Measurements from ENCODE around the gene SCMH1. TPM values are rescaled to one million over a fixed set of nuclear protein-coding genes. Genes with fewer than 3 reads are reported as not detected.

SCMH1 gene
- polyA plus RNA-seq, 1 of the 3 experiments (the other 2 are of a cell fraction): 38.5 TPM

DNA sequence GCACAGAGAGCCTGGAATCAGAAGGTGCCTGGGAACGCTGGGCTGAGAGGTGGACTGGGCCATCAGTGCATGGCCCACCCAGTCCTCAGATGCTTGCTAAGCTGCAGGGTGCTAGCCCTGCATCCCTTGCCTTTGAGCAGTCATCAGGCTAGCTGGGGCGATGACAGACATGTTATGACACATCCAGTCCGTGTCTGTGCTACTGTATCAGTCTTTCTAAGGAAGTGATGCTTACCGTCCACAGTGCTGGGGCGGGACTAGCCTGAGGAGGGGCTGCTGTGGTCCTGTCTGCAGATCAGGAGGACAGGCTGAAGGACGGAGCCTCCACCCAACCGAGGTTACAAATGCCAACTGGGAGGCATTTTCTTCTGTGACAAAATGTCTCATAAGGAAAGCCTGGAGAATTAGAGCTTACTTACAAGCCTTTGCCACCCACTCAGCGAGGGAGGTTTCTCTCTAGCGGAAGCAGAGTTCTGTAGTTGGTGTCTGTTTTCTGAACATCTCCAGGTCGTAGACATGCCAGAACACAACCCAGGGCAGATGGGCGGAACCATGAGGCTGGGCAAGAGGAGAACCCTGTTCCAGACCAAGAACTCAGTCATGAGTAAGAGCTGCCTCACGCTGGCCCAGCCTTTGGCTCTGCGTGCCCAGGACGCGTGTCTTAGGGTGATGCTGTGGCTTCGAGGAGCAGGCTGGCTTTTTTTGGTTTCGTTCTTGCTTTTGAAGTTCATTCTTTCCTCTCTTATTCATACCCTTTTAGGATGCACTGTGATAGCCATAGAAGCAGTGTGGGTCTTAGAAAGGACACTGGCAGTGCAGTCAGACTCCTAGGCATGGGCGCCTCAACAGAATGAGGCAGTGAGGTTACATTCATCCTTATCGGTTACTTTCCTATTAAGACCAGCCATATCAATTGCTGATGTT lies 234.9 kb downstream of the SCMH1 start:
- Histone ChIP-seq H3K27ac (ENCODE audit: low read depth in 2 of 2, low read length in 1 of 2) (no peak overlapping the region), H3K9me3 (no peaks in the 10 kb centered on the region), H3K27me3 (ENCODE audit: insufficient read depth) (no peaks in the 10 kb centered on the region), H3K36me3 (replicated peaks in 1 of 2; ENCODE audit: control insufficient read depth in 1 of 2, insufficient read depth in 2 of 2, low read length in 1 of 2) (peaks cover 75 to 77% of the 10 kb centered on the region in 2 experiments), H2AFZ (ENCODE audit: low read depth) (no peak overlapping the region), H4K20me1 (ENCODE audit: insufficient read depth) (peaks cover 20% of the 10 kb centered on the region), H3K9me2 (no peaks in the 10 kb centered on the region), H3F3A (replicated peaks; ENCODE audit: insufficient read depth) (peaks cover 23% of the 10 kb centered on the region), H3K4me2 (no peak overlapping the region), H3K4me1 (ENCODE audit: control insufficient read depth in 1 of 2, insufficient read depth in 2 of 2, low read depth in 1 of 2, low read length in 1 of 2) (peaks cover 12 to 16% of the 10 kb centered on the region in 2 experiments), H3K79me2 (ENCODE audit: insufficient read depth) (peaks cover 39% of the 10 kb centered on the region; the same call in 1 of the 2 replicates), H3K4me3 (ENCODE audit: low read depth in 2 of 2, low read length in 1 of 2) (no peak overlapping the region), H3K9ac (no peak overlapping the region)
- ChIA-PET POLR2A (no interaction called here), CTCF (interaction anchor here (0.7 to 0.8 kb wide), 2 partner anchors 15 to 158 kb away, joined by 3 to 4 read pairs; no protein-coding TSS in a partner anchor)
- 86% methylated on average over 18 of the region's 19 CpGs for WGBS (ENCODE audit: low lambda C conversion rate)
- TF ChIP-seq MXI1 (IDR thresholded peaks at IDR 0.05; ENCODE audit: low read depth, low read length) (no peak), NFIC (IDR thresholded peaks at IDR 0.05; ENCODE audit: borderline replicate concordance) (no peak), EP300 (IDR thresholded peaks at IDR 0.05; ENCODE audit: borderline replicate concordance in 1 of 2, low read depth in 1 of 2, low read length in 1 of 2) (no peak), MEF2A (IDR thresholded peaks at IDR 0.05; ENCODE audit: borderline replicate concordance, low read depth) (no peak), POLR2AphosphoS5 (IDR thresholded peaks at IDR 0.05; ENCODE audit: low read depth, low read length) (no peak), SMC3 (IDR thresholded peaks at IDR 0.05; ENCODE audit: low read depth, low read length) (no peak), GATA2 (CRISPR knock-in tag; IDR thresholded peaks at IDR 0.05) (no peak), TEAD4 (IDR thresholded peaks at IDR 0.05; ENCODE audit: borderline replicate concordance, insufficient read depth) (no peak), EZH2phosphoT487 (IDR thresholded peaks at IDR 0.05; ENCODE audit: borderline replicate concordance, low read depth) (no peak), JUND (IDR thresholded peaks at IDR 0.05) (no peak)
- TF ChIP-seq, protein P1, sequence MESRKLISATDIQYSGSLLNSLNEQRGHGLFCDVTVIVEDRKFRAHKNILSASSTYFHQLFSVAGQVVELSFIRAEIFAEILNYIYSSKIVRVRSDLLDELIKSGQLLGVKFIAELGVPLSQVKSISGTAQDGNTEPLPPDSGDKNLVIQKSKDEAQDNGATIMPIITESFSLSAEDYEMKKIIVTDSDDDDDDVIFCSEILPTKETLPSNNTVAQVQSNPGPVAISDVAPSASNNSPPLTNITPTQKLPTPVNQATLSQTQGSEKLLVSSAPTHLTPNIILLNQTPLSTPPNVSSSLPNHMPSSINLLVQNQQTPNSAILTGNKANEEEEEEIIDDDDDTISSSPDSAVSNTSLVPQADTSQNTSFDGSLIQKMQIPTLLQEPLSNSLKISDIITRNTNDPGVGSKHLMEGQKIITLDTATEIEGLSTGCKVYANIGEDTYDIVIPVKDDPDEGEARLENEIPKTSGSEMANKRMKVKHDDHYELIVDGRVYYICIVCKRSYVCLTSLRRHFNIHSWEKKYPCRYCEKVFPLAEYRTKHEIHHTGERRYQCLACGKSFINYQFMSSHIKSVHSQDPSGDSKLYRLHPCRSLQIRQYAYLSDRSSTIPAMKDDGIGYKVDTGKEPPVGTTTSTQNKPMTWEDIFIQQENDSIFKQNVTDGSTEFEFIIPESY (IDR thresholded peaks at IDR 0.05; ENCODE audit: borderline replicate concordance, low read depth): no peak
- no peak for DNase-seq

GRCh38 chr1:41005876-41006275 lies 236.2 kb downstream of the SCMH1 start:
- no peak for DNase-seq
- peaks cover 20% of the 10 kb centered on the region for H4K20me1 ChIP-seq (ENCODE audit: insufficient read depth)
- no peak overlapping the region for H2AFZ ChIP-seq (ENCODE audit: low read depth)
- WGBS (ENCODE audit: low lambda C conversion rate): 96% methylated on average over 5 of the region's 5 CpGs
- POLR2A ChIA-PET: no interaction called here
- H3K79me2 ChIP-seq (ENCODE audit: insufficient read depth): peaks cover 39% of the 10 kb centered on the region; the same call in 1 of the 2 replicates
- no peak overlapping the region for H3K4me3 ChIP-seq (ENCODE audit: low read depth in 2 of 2, low read length in 1 of 2)
- peaks cover 12 to 18% of the 10 kb centered on the region in 2 experiments for H3K4me1 ChIP-seq (ENCODE audit: control insufficient read depth in 1 of 2, insufficient read depth in 2 of 2, low read depth in 1 of 2, low read length in 1 of 2)
- H3K4me2 ChIP-seq: no peak overlapping the region
- TF ChIP-seq MXI1 (IDR thresholded peaks at IDR 0.05; ENCODE audit: low read depth, low read length): no peak
- no peak for TF ChIP-seq FOSL2 (IDR thresholded peaks at IDR 0.05; ENCODE audit: borderline replicate concordance, low read depth)
- no peak for TF ChIP-seq EZH2phosphoT487 (IDR thresholded peaks at IDR 0.05; ENCODE audit: borderline replicate concordance, low read depth)
- no peak for TF ChIP-seq GABPA (IDR thresholded peaks at IDR 0.05; ENCODE audit: low read depth)
- no peak for TF ChIP-seq TAF1 (IDR thresholded peaks at IDR 0.05; ENCODE audit: borderline replicate concordance, low read depth, low read length)
- TF ChIP-seq NRF1 (IDR thresholded peaks at IDR 0.05; ENCODE audit: low read depth, low read length): no peak
- TF ChIP-seq FOXJ3 (CRISPR knock-in tag; IDR thresholded peaks at IDR 0.05): no peak
- TF ChIP-seq MEF2A (IDR thresholded peaks at IDR 0.05; ENCODE audit: borderline replicate concordance, low read depth): no peak
- TF ChIP-seq NFIC (IDR thresholded peaks at IDR 0.05; ENCODE audit: borderline replicate concordance): no peak
- peaks cover 32% of the 10 kb centered on the region for H3F3A ChIP-seq (replicated peaks; ENCODE audit: insufficient read depth)
- CTCF ChIA-PET: interaction anchor here (2.2 kb wide), 1 partner anchor 9 kb away, joined by 6 read pairs; no protein-coding TSS in a partner anchor
- H3K9me3 ChIP-seq: no peaks in the 10 kb centered on the region
- H3K27ac ChIP-seq (ENCODE audit: low read depth in 2 of 2, low read length in 1 of 2): no peak overlapping the region
- H3K36me3 ChIP-seq (replicated peaks in 1 of 2; ENCODE audit: control insufficient read depth in 1 of 2, insufficient read depth in 2 of 2, low read length in 1 of 2): peaks cover 71 to 73% of the 10 kb centered on the region in 2 experiments
- no peak overlapping the region for H3K9ac ChIP-seq
- H3K9me2 ChIP-seq: no peaks in the 10 kb centered on the region
- H3K27me3 ChIP-seq (ENCODE audit: insufficient read depth): no peaks in the 10 kb centered on the region

Measured in SK-N-SH (cell line).